ENCODE data around the gene LRRC59.
"Not testable (repeated sequence)": the region's sequence is repeated elsewhere in the genome, so short reads cannot be mapped to it uniquely, and the experiment has no call there.

Gene LRRC59

DNA sequence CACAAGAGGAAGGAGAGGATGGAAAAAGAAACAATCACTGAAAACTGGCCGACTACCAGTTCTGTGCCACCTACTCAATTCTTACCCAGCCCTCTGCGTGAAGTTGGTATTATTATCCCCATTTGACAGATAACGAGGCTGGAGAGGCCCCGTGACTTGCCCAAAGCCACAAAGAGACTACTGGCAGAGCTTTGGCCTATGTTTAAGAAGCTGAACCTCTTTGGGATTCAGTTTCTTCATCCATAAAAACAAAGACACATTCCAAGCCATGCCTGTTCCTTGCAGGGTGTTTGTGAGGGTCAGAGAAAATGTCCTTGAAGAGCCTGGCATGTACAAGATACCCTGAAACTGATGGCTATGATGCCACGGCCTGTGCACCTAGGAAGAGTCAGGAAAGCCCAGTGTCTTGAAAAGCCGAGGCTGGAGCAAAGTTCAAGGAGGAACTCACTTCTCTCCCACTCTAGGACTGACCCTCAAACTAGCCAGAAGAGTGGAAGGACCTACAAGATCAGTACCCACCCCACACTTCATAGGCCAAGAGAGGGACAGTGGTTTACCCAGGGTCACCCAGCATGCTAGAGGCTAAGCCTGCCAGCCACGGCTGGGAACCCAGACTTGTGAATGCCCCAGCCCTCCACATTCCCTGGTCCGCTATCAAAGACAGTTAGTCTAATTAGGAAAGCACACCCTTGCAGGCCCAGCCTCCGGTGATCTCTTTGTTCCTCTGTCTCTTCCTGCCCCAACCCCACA is 27.1 kb upstream of the LRRC59 start:
- DNase-seq, result no peak

GRCh38 chr17:50423553-50424159 is 26.3 kb upstream of the LRRC59 start:
- DNase-seq, result peak; percentile 99

DNA sequence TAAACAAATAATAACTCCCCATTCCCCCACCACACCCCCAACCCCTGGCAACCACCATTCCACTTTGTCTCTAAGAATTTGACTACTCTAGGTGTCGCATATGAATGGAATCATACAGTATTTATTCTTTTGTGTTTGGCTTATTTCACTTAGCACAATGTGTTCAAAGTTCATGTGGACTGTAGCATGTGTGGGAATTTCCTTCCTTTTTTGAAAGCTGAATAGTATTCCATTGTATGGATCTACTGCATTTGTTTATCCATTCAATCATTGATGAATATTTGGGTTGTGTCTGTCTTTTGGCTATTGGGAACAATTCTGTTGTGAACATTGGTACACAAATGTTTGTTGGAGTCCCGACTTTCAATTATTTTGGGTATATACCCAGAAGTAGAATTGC is 25.4 kb upstream of the LRRC59 start:
- DNase-seq, result no peak

DNA sequence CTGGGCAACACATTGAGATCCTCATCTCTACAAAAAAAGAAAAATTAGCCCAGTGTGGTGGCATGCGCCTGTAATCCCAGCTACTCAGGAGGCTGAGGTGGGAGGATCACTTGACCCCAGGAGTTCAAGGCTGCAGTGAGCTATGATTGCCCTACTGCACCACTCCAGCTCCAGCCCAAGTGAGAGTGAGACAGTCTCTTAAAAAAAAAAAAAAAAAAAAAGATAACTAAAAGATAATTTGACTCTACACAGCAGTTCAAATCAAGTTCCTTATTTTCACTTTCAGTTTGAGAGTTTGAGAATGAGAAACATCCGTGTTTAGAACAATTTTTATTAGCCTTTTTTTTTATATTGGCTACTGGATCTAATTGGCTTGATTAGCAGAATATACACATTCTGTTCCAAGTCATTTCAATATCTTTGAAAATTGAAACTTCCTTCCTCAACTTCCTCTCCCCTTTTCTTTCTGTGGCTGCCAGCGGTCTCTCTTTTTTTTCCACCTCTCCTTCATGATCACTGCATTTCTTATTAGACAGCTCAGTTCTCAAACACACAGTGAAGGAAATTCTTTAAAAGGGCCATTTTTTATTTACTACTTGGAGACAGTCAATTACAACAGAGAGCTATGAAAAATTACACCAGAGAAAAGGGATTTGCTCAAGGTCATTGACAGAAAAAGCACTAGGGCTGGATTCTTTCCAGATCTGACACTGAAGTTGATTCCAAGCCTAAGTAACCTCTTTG is 24.2 kb upstream of the LRRC59 start:
- DNase-seq, result peak; percentile 44

DNA sequence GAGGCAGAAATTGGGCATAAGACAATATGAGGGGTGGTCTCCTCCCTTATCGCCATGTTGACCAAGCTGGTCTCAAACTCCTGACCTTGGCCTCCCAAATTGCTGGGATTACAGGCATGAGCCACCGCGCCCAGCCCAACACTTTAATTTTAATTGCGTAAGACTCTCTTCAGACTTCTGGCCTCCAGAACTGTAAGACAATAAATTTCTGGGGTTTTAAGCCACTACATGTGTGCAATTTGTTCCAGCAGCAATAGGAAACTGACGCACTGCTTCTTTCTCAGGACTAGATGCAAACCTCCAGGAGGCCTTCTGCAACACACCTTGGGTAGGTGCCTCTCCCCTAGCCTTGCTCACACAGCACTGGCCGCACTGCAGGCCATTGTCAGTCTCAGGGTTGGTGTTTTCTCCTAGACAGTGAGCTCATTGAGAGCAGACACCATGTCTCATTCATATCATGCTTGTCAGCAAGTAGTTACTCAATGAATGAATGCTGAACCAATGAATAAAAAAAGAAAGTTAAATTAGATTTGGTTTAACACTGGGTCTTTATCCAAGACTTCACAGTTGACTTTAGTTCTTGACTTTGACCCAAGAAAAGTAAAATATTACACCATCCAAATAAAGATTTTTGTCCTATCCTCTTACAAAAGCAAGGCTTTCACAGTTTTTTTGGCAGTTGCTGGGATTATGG is 23.2 kb upstream of the LRRC59 start:
- DNase-seq, result peak; percentile 55

DNA sequence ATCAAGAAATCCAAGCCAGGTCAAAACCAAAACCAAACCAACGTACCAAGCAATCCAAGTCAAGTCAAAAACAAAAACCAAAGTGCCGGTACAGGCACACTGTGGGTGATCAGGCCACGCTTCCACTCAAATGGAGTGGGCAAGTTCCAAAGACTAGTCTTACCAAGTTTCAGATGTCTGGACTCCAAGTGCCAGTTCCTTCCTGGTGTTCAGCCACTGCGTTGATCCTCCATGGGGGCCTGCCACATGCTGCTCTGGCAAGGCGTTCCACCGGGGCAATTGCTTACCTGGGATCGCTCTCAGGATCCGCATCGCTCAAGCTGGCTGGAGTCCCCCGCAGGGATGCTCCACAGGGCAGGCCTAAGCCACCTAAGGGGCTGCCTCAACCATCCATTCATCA is 22.3 kb upstream of the LRRC59 start:
- not testable (repeated sequence) for DNase-seq

- DNase-seq, result no peak
These were observed 17.5 kb upstream of the LRRC59 start for GRCh38 chr17:50414808-50415207.

- DNase-seq, result no peak
These were observed 14.9 kb upstream of the LRRC59 start for GRCh38 chr17:50412188-50412732.

- DNase-seq, result no peak
These were observed 10.6 kb upstream of the LRRC59 start for GRCh38 chr17:50407921-50408320.

DNA sequence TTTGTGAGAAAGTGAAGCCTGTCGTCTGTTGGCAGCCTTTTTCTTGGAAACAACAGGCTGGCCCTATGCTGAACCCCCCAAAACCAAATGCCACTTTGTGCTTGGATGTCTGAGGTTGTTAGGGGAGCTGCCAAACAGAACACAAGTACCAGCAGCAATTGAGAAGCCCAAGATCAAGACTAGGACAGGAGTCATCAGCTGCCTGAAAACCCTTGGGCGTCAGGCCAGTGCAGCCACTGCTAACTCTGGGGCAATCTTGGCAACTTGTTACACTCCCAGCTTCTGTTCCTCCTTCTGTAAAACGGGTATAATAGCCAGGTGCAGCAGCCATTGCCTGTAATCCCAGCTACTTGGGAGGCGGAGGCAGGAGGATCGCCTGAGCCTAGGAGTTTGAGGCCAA is 9.3 kb upstream of the LRRC59 start:
- no peak for DNase-seq

- DNase-seq, result not testable (repeated sequence)
These were observed 8.0 kb upstream of the LRRC59 start for GRCh38 chr17:50405351-50405750.

DNA sequence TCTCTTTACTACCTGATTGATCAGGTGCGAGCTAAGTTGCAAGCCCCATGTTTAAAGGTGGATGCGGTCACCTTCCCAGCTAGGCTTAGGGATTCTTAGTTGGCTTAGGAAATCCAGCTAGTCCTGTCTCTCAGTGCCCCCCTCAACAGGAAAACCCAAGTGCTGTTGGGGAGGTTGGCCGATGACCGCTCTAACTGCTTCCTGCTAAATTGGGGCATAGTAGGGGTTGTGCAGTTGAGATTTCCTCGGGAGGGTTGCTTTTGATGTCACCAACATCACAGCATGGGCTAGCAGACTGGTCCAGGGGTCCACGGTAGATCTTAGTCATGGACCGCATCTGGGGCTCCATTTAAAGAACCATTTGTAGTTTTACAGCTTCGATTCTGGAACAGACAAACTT is 2.3 kb upstream of the LRRC59 start:
- not testable (repeated sequence) for DNase-seq

GRCh38 chr17:50398672-50399071 is 1.3 kb upstream of the LRRC59 start:
- not testable (repeated sequence) for DNase-seq

- DNase-seq, result no peak
These were observed 579 bp upstream of the LRRC59 start for GRCh38 chr17:50397919-50398285.

- DNase-seq, result peak; percentile 57
These were observed 837 bp downstream of the LRRC59 start for GRCh38 chr17:50396261-50397110.

GRCh38 chr17:50394711-50395110 is 2.6 kb downstream of the LRRC59 start:
- DNase-seq, result peak; percentile 26

- no peak for DNase-seq
These were observed 3.6 kb downstream of the LRRC59 start for GRCh38 chr17:50393700-50394099.

GRCh38 chr17:50392621-50393020 is 4.7 kb downstream of the LRRC59 start:
- no peak for DNase-seq

GRCh38 chr17:50389534-50389933 is 7.8 kb downstream of the LRRC59 start:
- DNase-seq, result no peak

- DNase-seq, result no peak
These were observed 8.6 kb downstream of the LRRC59 start for GRCh38 chr17:50388728-50389127.

DNA sequence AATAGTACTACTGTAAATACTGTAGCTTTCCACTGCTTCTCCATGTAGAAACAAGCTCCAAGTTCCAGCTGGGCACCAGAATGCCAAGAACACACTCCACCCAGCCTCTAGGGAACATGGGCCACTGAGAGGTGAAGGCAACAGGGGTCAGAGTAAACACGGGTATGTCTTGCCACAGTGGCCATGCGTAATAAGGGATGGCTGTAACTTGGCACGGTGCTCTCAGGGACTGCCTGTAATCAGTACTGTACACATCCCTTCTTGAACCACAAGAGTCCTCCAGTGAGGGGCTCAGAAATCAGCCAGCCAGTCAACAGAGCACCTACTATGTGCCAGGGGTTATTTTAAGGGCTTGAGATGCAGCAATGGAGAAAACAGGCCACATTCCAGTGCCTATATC is 10.8 kb downstream of the LRRC59 start:
- DNase-seq, result no peak

DNA sequence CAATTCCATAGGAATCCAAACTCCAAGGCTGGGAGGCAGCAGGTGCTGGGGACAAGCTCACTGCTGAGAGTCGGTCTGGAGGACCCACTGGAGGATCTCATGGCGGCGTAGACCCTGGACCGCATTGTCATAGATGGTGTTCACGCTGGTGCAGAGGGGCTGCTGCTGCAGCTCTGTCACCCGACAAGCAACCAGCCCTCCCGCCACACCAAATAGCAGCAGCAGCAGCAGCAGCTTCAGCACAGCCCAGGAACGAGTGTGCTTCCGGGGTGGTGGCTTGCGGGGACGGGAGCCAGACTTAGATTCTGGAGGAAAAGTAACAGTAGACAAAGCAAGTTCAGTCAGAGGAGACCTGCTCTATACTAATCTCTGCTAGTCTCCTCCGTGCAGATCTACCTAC is 14.4 kb downstream of the LRRC59 start:
- DNase-seq, result no peak

All from fibroblast of skin of right biceps (primary cell).